Nephron progenitor cell (in vitro differentiated cells): ENCODE results near the gene EPHA6.

ENCODE experiments used
- DNase-seq: peaks from one replicate; pipeline ENCODE4 v3.0.0; 2021
- H3K27ac Mint-ChIP-seq: 2 replicates; pipeline ENCODE4 v1.8.0; 2021; ENCODE audit warnings: mild to moderate bottlenecking, moderate library complexity, mixed read lengths
- H3K27me3 Mint-ChIP-seq: 2 replicates; pipeline ENCODE4 v1.8.0; 2021; ENCODE audit warnings: mild to moderate bottlenecking, low read depth, mixed read lengths; ENCODE audit not compliant: poor library complexity
- H3K36me3 Mint-ChIP-seq: 2 replicates; pipeline ENCODE4 v1.8.0; 2021; ENCODE audit warnings: low read depth, mixed read lengths
- H3K4me1 Mint-ChIP-seq: 2 replicates; pipeline ENCODE4 v1.8.0; 2021; ENCODE audit warnings: mixed read lengths
- H3K4me3 Mint-ChIP-seq: 2 replicates; pipeline ENCODE4 v1.8.0; 2021; ENCODE audit warnings: mild to moderate bottlenecking, moderate library complexity, mixed read lengths
- H3K9me3 Mint-ChIP-seq: 2 replicates; pipeline ENCODE4 v1.8.0; 2021; ENCODE audit warnings: mild to moderate bottlenecking, moderate library complexity, mixed read lengths
- TF ChIP-seq, protein P1 (sequence below): fragments of 200-600 bp; sonication (generic); IDR thresholded peaks from 2 replicates; pipeline ENCODE4 v1.5.0; 2021; ENCODE audit warnings: antibody characterized with exemption

The EPHA6 gene

DNA sequence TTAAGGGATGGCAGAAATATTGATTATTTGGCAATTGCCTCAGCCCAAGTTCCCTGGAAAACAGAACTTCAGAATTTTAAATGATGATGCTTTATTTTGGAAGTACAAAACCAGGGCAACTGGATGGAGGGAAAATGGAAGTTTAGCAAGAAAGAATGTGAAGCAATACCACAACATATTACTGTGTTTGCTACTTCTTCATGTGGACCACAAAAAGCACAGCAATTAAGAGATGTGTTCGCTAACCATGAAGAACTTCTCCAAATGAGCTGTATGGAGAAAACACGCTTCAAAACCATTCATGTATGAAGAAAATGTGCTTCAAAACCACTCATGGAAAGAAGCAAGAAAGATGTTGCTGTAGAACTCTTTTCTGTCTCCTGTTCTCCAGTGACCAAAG, 885.5 kb downstream of the EPHA6 start:
- TF ChIP-seq, protein P1, sequence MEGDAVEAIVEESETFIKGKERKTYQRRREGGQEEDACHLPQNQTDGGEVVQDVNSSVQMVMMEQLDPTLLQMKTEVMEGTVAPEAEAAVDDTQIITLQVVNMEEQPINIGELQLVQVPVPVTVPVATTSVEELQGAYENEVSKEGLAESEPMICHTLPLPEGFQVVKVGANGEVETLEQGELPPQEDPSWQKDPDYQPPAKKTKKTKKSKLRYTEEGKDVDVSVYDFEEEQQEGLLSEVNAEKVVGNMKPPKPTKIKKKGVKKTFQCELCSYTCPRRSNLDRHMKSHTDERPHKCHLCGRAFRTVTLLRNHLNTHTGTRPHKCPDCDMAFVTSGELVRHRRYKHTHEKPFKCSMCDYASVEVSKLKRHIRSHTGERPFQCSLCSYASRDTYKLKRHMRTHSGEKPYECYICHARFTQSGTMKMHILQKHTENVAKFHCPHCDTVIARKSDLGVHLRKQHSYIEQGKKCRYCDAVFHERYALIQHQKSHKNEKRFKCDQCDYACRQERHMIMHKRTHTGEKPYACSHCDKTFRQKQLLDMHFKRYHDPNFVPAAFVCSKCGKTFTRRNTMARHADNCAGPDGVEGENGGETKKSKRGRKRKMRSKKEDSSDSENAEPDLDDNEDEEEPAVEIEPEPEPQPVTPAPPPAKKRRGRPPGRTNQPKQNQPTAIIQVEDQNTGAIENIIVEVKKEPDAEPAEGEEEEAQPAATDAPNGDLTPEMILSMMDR: no peak
- DNase-seq: no peak
- no peaks in the 10 kb centered on the region for H3K36me3 Mint-ChIP-seq
- no peaks in the 10 kb centered on the region for H3K9me3 Mint-ChIP-seq
- peaks cover 7% of the 10 kb centered on the region for H3K27me3 Mint-ChIP-seq
- no peak overlapping the region for H3K27ac Mint-ChIP-seq
- H3K4me1 Mint-ChIP-seq: no peaks in the 10 kb centered on the region
- no peak overlapping the region for H3K4me3 Mint-ChIP-seq

DNA sequence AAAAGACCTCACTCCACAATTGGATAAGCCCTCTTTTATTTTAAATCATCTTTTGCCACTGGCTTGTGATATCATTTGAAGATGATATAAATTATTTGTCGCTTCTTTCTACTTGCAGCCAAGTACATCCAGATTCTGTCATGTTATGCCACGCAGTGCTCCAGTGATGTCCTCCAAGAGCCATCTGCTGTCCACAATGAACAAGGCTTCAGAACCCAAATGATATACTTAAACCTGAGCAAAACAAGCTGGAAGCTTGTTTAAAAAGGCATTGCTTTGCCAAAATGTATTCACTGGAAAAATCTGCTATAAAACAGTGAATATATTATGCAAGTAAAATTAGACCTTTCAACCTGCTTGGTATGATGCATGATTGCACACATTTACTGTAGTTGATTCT, 891.4 kb downstream of the EPHA6 start:
- TF ChIP-seq, protein P1: no peak
- Mint-ChIP-seq H3K9me3 (peaks cover 17% of the 10 kb centered on the region), H3K36me3 (peaks cover under 1% of the 10 kb centered on the region), H3K27ac (no peak overlapping the region), H3K4me3 (no peak overlapping the region), H3K4me1 (no peaks in the 10 kb centered on the region), H3K27me3 (peaks cover 3% of the 10 kb centered on the region)
- no peak for DNase-seq

DNA sequence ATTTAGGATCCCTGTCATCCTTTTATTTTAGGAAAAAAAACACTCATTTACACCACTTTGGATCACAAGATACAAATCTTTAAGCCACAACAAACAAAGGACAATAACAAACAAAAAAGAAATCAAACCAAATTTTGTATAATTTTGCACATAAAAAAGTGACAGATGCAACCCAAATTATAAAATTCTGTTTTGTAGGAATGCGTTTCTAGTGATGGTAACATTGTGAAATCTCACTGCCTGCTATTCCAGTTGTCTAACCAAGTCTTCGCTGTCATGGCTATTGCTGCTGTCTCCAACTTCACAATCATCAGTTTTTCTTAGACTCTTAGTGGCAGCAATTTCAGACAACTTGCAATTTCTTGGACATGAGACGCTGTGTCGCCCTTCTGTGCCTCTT, 891.8 kb downstream of the EPHA6 start:
- Mint-ChIP-seq H3K27me3 (peaks cover 3% of the 10 kb centered on the region), H3K4me3 (no peak overlapping the region), H3K36me3 (peaks cover 5% of the 10 kb centered on the region), H3K9me3 (peaks cover 22% of the 10 kb centered on the region), H3K4me1 (no peaks in the 10 kb centered on the region), H3K27ac (peak overlapping the region; percentile 32)
- no peak for DNase-seq
- TF ChIP-seq, protein P1: no peak

DNA sequence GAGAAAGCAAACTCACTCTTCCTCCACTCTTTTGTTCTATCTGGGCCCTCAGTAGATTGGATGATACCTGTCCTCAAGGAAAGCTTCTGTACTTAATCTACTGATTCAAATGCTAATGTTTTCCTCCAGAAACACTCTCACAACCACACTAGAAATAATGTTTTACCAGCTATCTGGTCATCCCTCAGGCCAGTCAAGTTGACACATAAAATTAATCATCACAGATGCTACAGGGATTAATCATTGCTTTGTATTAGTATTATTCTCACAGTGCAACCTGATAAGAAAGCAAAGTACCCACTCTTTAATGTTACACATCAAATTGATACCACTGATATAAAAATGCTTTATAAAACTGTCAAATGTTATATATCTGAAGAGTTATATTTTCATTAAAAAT, 897.3 kb downstream of the EPHA6 start:
- TF ChIP-seq, protein P1: no peak
- peaks cover 5% of the 10 kb centered on the region for H3K36me3 Mint-ChIP-seq

DNA sequence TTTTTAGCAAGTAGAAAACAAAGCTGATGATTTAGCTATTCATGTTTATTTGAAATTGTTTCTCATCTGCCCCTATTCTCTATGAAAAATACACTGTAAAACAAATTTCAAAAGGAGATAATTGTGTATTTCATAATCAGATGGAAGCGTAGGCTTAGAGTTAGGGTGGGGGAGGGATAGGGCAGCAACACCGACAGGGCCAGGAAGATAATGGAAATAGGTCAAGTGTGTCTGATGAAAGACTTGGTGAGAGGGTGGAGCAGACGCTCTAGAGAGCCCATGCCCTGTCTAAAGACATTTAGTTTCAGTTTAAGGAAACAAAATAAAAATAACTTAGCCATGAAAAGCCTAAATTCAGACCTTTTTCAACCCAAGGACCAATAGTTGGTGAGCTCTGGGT, 898.5 kb downstream of the EPHA6 start:
- Mint-ChIP-seq H3K4me1 (peaks cover 15% of the 10 kb centered on the region), H3K36me3 (peaks cover 5% of the 10 kb centered on the region), H3K27ac (no peak overlapping the region), H3K9me3 (peaks cover 19% of the 10 kb centered on the region), H3K4me3 (no peak overlapping the region), H3K27me3 (no peaks in the 10 kb centered on the region)
- TF ChIP-seq, protein P1: no peak
- no peak for DNase-seq

More for the DNA sequence above, 897.3 kb downstream of the EPHA6 start:
- H3K27ac Mint-ChIP-seq: no peak overlapping the region
- peaks cover 22% of the 10 kb centered on the region for H3K9me3 Mint-ChIP-seq
- no peaks in the 10 kb centered on the region for H3K27me3 Mint-ChIP-seq
- no peak overlapping the region for H3K4me3 Mint-ChIP-seq
- no peak for DNase-seq
- peaks cover 15% of the 10 kb centered on the region for H3K4me1 Mint-ChIP-seq

DNA sequence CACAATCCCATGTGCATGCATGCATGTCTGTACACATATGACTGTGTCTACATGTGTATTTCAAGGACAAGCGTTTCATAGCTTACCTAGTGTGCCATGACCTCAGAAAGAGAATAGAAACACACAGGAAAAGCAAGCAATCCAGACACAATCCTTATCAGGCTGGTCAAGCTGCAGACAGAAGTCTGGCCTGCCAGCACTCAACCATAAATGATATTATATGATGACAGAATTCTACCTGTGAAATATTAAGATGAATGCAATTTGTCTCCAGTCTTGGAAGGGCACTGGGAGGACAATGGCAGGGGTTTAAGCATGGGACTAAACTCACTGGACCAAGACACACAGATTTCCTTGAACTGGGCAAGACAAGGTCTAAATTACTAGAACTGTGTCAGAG, 899.2 kb downstream of the EPHA6 start:
- no peak for DNase-seq
- Mint-ChIP-seq H3K36me3 (peaks cover 5% of the 10 kb centered on the region), H3K4me3 (no peak overlapping the region), H3K9me3 (peaks cover 12% of the 10 kb centered on the region), H3K27me3 (no peaks in the 10 kb centered on the region), H3K4me1 (peaks cover 15% of the 10 kb centered on the region), H3K27ac (no peak overlapping the region)
- TF ChIP-seq, protein P1: no peak
